Parathyroid adenoma (tissue), 2 donors: ENCODE results near the gene LRCH1.
A peak's percentile ranks its signal among the peaks of the same experiment; 100 is the strongest.

ENCODE experiments used
- H2AFZ ChIP-seq: fragments of 300-600 bp; sonication (generic); one replicate; pipeline ENCODE4 v1.7.0; 2017; ENCODE audit warnings: antibody characterized with exemption, mild to moderate bottlenecking
- H3K27ac ChIP-seq: fragments of 300-600 bp; sonication (generic); one replicate; pipeline ENCODE4 v1.7.0; 2017
- H3K27me3 ChIP-seq: fragments of 300-600 bp; sonication (generic); one replicate; pipeline ENCODE4 v1.7.0; 2017; ENCODE audit warnings: low read length; ENCODE audit not compliant: control insufficient read depth, insufficient read depth
- H3K36me3 ChIP-seq: fragments of 300-600 bp; sonication (generic); one replicate; pipeline ENCODE4 v1.7.0; 2017; ENCODE audit warnings: low read length; ENCODE audit not compliant: control insufficient read depth, insufficient read depth
- H3K4me1 ChIP-seq: fragments of 300-600 bp; sonication (generic); one replicate; pipeline ENCODE4 v1.7.0; 2017; ENCODE audit warnings: control low read depth
- H3K4me2 ChIP-seq: fragments of 300-600 bp; sonication (generic); one replicate; pipeline ENCODE4 v1.7.0; 2017; ENCODE audit warnings: low read length
- H3K4me3 ChIP-seq: fragments of 300-600 bp; sonication (generic); one replicate; pipeline ENCODE4 v1.7.0; 2017; ENCODE audit warnings: low read depth, low read length
- H3K79me2 ChIP-seq: fragments of 300-600 bp; sonication (generic); one replicate; pipeline ENCODE4 v1.7.0; 2017; ENCODE audit warnings: control low read depth
- H3K9ac ChIP-seq: fragments of 300-600 bp; sonication (generic); one replicate; pipeline ENCODE4 v1.7.0; 2017; ENCODE audit warnings: mild to moderate bottlenecking
- H3K9me3 ChIP-seq: fragments of 300-600 bp; sonication (generic); one replicate; pipeline ENCODE4 v1.7.0; 2017; ENCODE audit warnings: low read length; ENCODE audit not compliant: control insufficient read depth
- CTCF ChIP-seq: fragments of 300-600 bp; sonication (generic); IDR thresholded peaks from one replicate; pipeline ENCODE4 v1.7.0; 2017; ENCODE audit warnings: antibody characterized with exemption, mild to moderate bottlenecking
- donor health status: primary hyperparathyroidism.

Gene LRCH1

GRCh38 chr13:46796515-46797474, 243.8 kb downstream of the LRCH1 start, which contains the start of gene ESD:
Gene ESD (minus strand): TSS chr13:46797161. CDS start chr13:46791413, 5,748 bp downstream.
- Histone ChIP-seq H3K9me3 (no peaks in the 10 kb centered on the region), H3K4me1 (no peaks in the 10 kb centered on the region), H3K9ac (no peak within 1 kb of the TSS), H3K4me3 (peak within 1 kb of the TSS; percentile 81), H3K36me3 (no peaks in the 10 kb centered on the region), H2AFZ (peak within 1 kb of the TSS; percentile 85), H3K79me2 (no peaks in the 10 kb centered on the region), H3K27ac (peak within 1 kb of the TSS; percentile 80), H3K4me2 (peak within 1 kb of the TSS; percentile 81), H3K27me3 (no peaks in the 10 kb centered on the region)
- TF ChIP-seq CTCF = no peak

- H3K27ac ChIP-seq = peak overlapping the region; percentile 80
- no peak for TF ChIP-seq CTCF
- H2AFZ ChIP-seq = peak overlapping the region; percentile 85
- H3K4me3 ChIP-seq = peak overlapping the region; percentile 81
- H3K4me1 ChIP-seq = no peaks in the 10 kb centered on the region
- H3K9ac ChIP-seq = no peak overlapping the region
- H3K9me3 ChIP-seq = no peaks in the 10 kb centered on the region
- no peaks in the 10 kb centered on the region for H3K36me3 ChIP-seq
- no peaks in the 10 kb centered on the region for H3K79me2 ChIP-seq
- H3K27me3 ChIP-seq = no peaks in the 10 kb centered on the region
- H3K4me2 ChIP-seq = peak overlapping the region; percentile 81
Observed at GRCh38 chr13:46797501-46798237, 244.7 kb downstream of the LRCH1 start.

- no peaks in the 10 kb centered on the region for H3K9me3 ChIP-seq
- no peak overlapping the region for H3K4me3 ChIP-seq
- H3K79me2 ChIP-seq = no peaks in the 10 kb centered on the region
- H3K36me3 ChIP-seq = no peaks in the 10 kb centered on the region
- H3K27me3 ChIP-seq = no peaks in the 10 kb centered on the region
- H3K9ac ChIP-seq = no peak overlapping the region
- no peak overlapping the region for H3K27ac ChIP-seq
- no peak for TF ChIP-seq CTCF
- H3K4me1 ChIP-seq = no peaks in the 10 kb centered on the region
- H2AFZ ChIP-seq = no peak overlapping the region
- no peak overlapping the region for H3K4me2 ChIP-seq
Observed at GRCh38 chr13:46799139-46799538, 246.2 kb downstream of the LRCH1 start.

GRCh38 chr13:46801858-46802257, 248.9 kb downstream of the LRCH1 start:
- H3K27ac ChIP-seq = no peak overlapping the region
- no peaks in the 10 kb centered on the region for H3K79me2 ChIP-seq
- no peaks in the 10 kb centered on the region for H3K4me1 ChIP-seq
- no peak overlapping the region for H2AFZ ChIP-seq
- no peak overlapping the region for H3K4me2 ChIP-seq
- H3K4me3 ChIP-seq = no peak overlapping the region
- no peaks in the 10 kb centered on the region for H3K36me3 ChIP-seq
- no peaks in the 10 kb centered on the region for H3K9me3 ChIP-seq
- no peaks in the 10 kb centered on the region for H3K27me3 ChIP-seq
- H3K9ac ChIP-seq = no peak overlapping the region
- TF ChIP-seq CTCF = no peak
